ENCODE measurements around the gene RBMS1. TPM values are rescaled to one million over a fixed set of nuclear protein-coding genes. Genes with fewer than 3 reads are reported as not detected.

Gene RBMS1
- polyA plus RNA-seq, 1 donor (not counting 4 experiments of a cell fraction or from before 2014, with no cell fraction given) = 89.1 TPM

GRCh38 chr2:160270571-160271113 is 223.0 kb downstream of the RBMS1 start:
- H3K9ac ChIP-seq (ENCODE audit: control insufficient read depth, extremely low read depth, insufficient read depth, low read length) = peak overlapping the region; percentile 82
- peaks cover 19% of the 10 kb centered on the region for H3K4me1 ChIP-seq (ENCODE audit: control insufficient read depth, extremely low read depth, insufficient read depth, low read length)
- no peaks in the 10 kb centered on the region for H3K27me3 ChIP-seq (ENCODE audit: control insufficient read depth, extremely low read depth, insufficient read depth, low read length)
- dilution Hi-C loops (cut with MboI; ENCODE audit: extremely low pct_ligation_motif_present, low sequenced_read_pairs) = no loop called here
- no peaks in the 10 kb centered on the region for H3K79me2 ChIP-seq (ENCODE audit: control insufficient read depth, insufficient read depth, low read length)
- H3K9me1 ChIP-seq (ENCODE audit: control insufficient read depth, extremely low read depth, insufficient read depth, low read length) = no peaks in the 10 kb centered on the region
- H4K20me1 ChIP-seq (ENCODE audit: control insufficient read depth, extremely low read depth, insufficient read depth, low read length) = no peaks in the 10 kb centered on the region
- no peak for TF ChIP-seq CTCF (optimal IDR thresholded peaks at IDR 0.05 in 1 of 3, IDR thresholded peaks at IDR 0.05 in 1 of 3, conservative IDR thresholded peaks at IDR 0.05 in 1 of 3; ENCODE audit: extremely low read depth in 1 of 3, insufficient read depth in 2 of 3, low read length in 3 of 3)
- TF ChIP-seq EZH2 (IDR thresholded peaks at IDR 0.05; ENCODE audit: low read length) = no peak
- DNase-seq (ENCODE audit: low read depth, low spot score) (no peak), FAIRE-seq (no peak)
- H3K9me3 ChIP-seq (ENCODE audit: control insufficient read depth, low read depth, low read length) = no peaks in the 10 kb centered on the region
- peak overlapping the region; percentile 76 for H3K4me2 ChIP-seq (ENCODE audit: control insufficient read depth, extremely low read depth, insufficient read depth, low read depth, low read length)
- peak overlapping the region in 1 of 3 experiments; percentile 53 for H3K4me3 ChIP-seq (ENCODE audit: control insufficient read depth in 2 of 3, extremely low read depth in 1 of 3, insufficient read depth in 2 of 3, low read depth in 1 of 3, low read length in 3 of 3)
- H3K36me3 ChIP-seq (ENCODE audit: control insufficient read depth in 2 of 2, extremely low read depth in 1 of 2, insufficient read depth in 2 of 2, low read length in 2 of 2) = peaks cover 14 to 23% of the 10 kb centered on the region in 2 experiments
- H3K27ac ChIP-seq (ENCODE audit: control insufficient read depth, insufficient read depth, low read length) = peak overlapping the region; percentile 74
- peak overlapping the region; percentile 73 for H2AFZ ChIP-seq (ENCODE audit: control insufficient read depth, low read length)

- Histone ChIP-seq H3K9ac (ENCODE audit: control insufficient read depth, extremely low read depth, insufficient read depth, low read length) (peak overlapping the region; percentile 82), H3K9me3 (ENCODE audit: control insufficient read depth, low read depth, low read length) (no peaks in the 10 kb centered on the region), H3K9me1 (ENCODE audit: control insufficient read depth, extremely low read depth, insufficient read depth, low read length) (no peaks in the 10 kb centered on the region), H3K27me3 (ENCODE audit: control insufficient read depth, extremely low read depth, insufficient read depth, low read length) (no peaks in the 10 kb centered on the region), H3K79me2 (ENCODE audit: control insufficient read depth, insufficient read depth, low read length) (no peaks in the 10 kb centered on the region), H3K4me1 (ENCODE audit: control insufficient read depth, extremely low read depth, insufficient read depth, low read length) (peaks cover 19% of the 10 kb centered on the region), H2AFZ (ENCODE audit: control insufficient read depth, low read length) (peak overlapping the region; percentile 82), H4K20me1 (ENCODE audit: control insufficient read depth, extremely low read depth, insufficient read depth, low read length) (no peaks in the 10 kb centered on the region), H3K4me3 (ENCODE audit: control insufficient read depth in 2 of 3, extremely low read depth in 1 of 3, insufficient read depth in 2 of 3, low read depth in 1 of 3, low read length in 3 of 3) (peak overlapping the region in 1 of 3 experiments; percentile 53), H3K27ac (ENCODE audit: control insufficient read depth, insufficient read depth, low read length) (peak overlapping the region; percentile 74), H3K36me3 (ENCODE audit: control insufficient read depth in 2 of 2, extremely low read depth in 1 of 2, insufficient read depth in 2 of 2, low read length in 2 of 2) (peaks cover 11 to 18% of the 10 kb centered on the region in 2 experiments), H3K4me2 (ENCODE audit: control insufficient read depth, extremely low read depth, insufficient read depth, low read depth, low read length) (peak overlapping the region; percentile 76)
- dilution Hi-C loops (cut with MboI; ENCODE audit: extremely low pct_ligation_motif_present, low sequenced_read_pairs) = no loop called here
- FAIRE-seq (peak; percentile 53), DNase-seq (ENCODE audit: low read depth, low spot score) (no peak)
- TF ChIP-seq CTCF (optimal IDR thresholded peaks at IDR 0.05 in 1 of 3, IDR thresholded peaks at IDR 0.05 in 1 of 3, conservative IDR thresholded peaks at IDR 0.05 in 1 of 3; ENCODE audit: extremely low read depth in 1 of 3, insufficient read depth in 2 of 3, low read length in 3 of 3) (peak; percentile 65 to 77 (median 74)), EZH2 (IDR thresholded peaks at IDR 0.05; ENCODE audit: low read length) (no peak)
These were observed 223.6 kb downstream of the RBMS1 start for GRCh38 chr2:160269803-160270570.

Measured in keratinocyte (primary cell).